GM12892 (cell line): ENCODE measurements around the gene ACOT2.
"Not testable (repeated sequence)": the region's sequence is repeated elsewhere in the genome, so short reads cannot be mapped to it uniquely, and the experiment has no call there.

Experiments
- POLR2A ChIP-seq: IDR thresholded peaks from 2 replicates; pipeline ENCODE4 v1.6.1; 2011; ENCODE audit warnings: low read depth, low read length, control low read depth
- TAF1 ChIP-seq: IDR thresholded peaks from 2 replicates; pipeline ENCODE4 v1.6.1; 2011; ENCODE audit warnings: low read depth, mild to moderate bottlenecking, control low read depth, low read length, borderline replicate concordance

- not testable (repeated sequence) for TF ChIP-seq POLR2A, TAF1
Measured at GRCh38 chr14:73558238-73558637, 10.8 kb upstream of the ACOT2 start.
